HepG2 (cell line): ENCODE data around the gene SMARCB1. TPM values are rescaled to one million over a fixed set of nuclear protein-coding genes. Genes with fewer than 3 reads are reported as not detected.

ENCODE experiments used
- ARNT2 ChIP-seq: sonication (generic); formaldehyde crosslinking; IDR thresholded peaks from 2 replicates; pipeline ENCODE4 v1.8.0; 2022; ENCODE audit warnings: mild to moderate bottlenecking, low read depth, missing genetic modification reagents, moderate library complexity
- ATF7 ChIP-seq, 2 experiments: fragments of 450-650 bp in 1 of 2; sonication (generic) in 1 of 2; formaldehyde crosslinking in 1 of 2; IDR thresholded peaks; 2 replicates each; pipeline versions ENCODE4 v1.4.0 to v1.6.1; 2016 to 2020; ENCODE audit warnings: antibody characterized with exemption in 1 of 2, mild to moderate bottlenecking in 1 of 2, missing genetic modification reagents in 1 of 2
- CTCF ChIP-seq: sonication (generic); formaldehyde crosslinking; IDR thresholded peaks from 2 replicates; pipeline ENCODE4 v1.5.0; 2020; ENCODE audit warnings: mild to moderate bottlenecking, missing genetic modification reagents, moderate library complexity
- FOXJ3 ChIP-seq: sonication (generic); formaldehyde crosslinking; IDR thresholded peaks from 2 replicates; pipeline ENCODE4 v1.4.0; 2020; ENCODE audit warnings: missing genetic modification reagents, mild to moderate bottlenecking, borderline replicate concordance
- FOXP4 ChIP-seq: sonication (generic); formaldehyde crosslinking; IDR thresholded peaks from 2 replicates; pipeline ENCODE4 v1.4.0; 2020; ENCODE audit warnings: missing genetic modification reagents
- GLMP ChIP-seq: sonication (generic); formaldehyde crosslinking; IDR thresholded peaks from 2 replicates; pipeline ENCODE4 v1.9.0; 2021; ENCODE audit warnings: missing genetic modification reagents, mild to moderate bottlenecking, borderline replicate concordance
- HIVEP1 ChIP-seq: sonication (generic); formaldehyde crosslinking; IDR thresholded peaks from 2 replicates; pipeline ENCODE4 v1.4.0; 2020; ENCODE audit warnings: mild to moderate bottlenecking, missing genetic modification reagents
- IRX3 ChIP-seq: sonication (generic); formaldehyde crosslinking; IDR thresholded peaks from 2 replicates; pipeline ENCODE4 v1.8.1; 2023; ENCODE audit warnings: mild to moderate bottlenecking, low read depth, missing genetic modification reagents, borderline replicate concordance
- KLF6 ChIP-seq: IDR thresholded peaks from 2 replicates; pipeline ENCODE4 v1.8.0; 2016; ENCODE audit warnings: missing biosample characterization, missing genetic modification reagents
- MTERF4 ChIP-seq: sonication (generic); formaldehyde crosslinking; IDR thresholded peaks from 2 replicates; pipeline ENCODE4 v1.8.0; 2023; ENCODE audit warnings: mild to moderate bottlenecking, missing genetic modification reagents
- POLR2A ChIP-seq, 2 experiments: IDR thresholded peaks; 2 replicates each; pipeline ENCODE4 v1.6.1; 2011; ENCODE audit warnings: low read depth in 2 of 2, low read length in 2 of 2, mild to moderate bottlenecking in 1 of 2, moderate library complexity in 1 of 2; ENCODE audit not compliant: insufficient read depth in 1 of 2
- STAT5B ChIP-seq: sonication (generic); formaldehyde crosslinking; IDR thresholded peaks from 2 replicates; pipeline ENCODE4 v1.4.0; 2020; ENCODE audit warnings: missing genetic modification reagents
- THAP9 ChIP-seq: sonication (generic); formaldehyde crosslinking; IDR thresholded peaks from 2 replicates; pipeline ENCODE4; 2020; ENCODE audit warnings: missing genetic modification reagents, mild to moderate bottlenecking, borderline replicate concordance
- TP53 ChIP-seq: sonication (generic); formaldehyde crosslinking; conservative IDR thresholded peaks from 2 replicates; pipeline ENCODE4 v1.4.0; 2020; ENCODE audit warnings: missing genetic modification reagents
- ZKSCAN5 ChIP-seq: sonication (generic); formaldehyde crosslinking; IDR thresholded peaks from 2 replicates; pipeline ENCODE4 v1.5.1; 2020; ENCODE audit warnings: mild to moderate bottlenecking, missing genetic modification reagents
- ZNF747 ChIP-seq: sonication (generic); formaldehyde crosslinking; IDR thresholded peaks from 2 replicates; pipeline ENCODE4 v1.8.1; 2023; ENCODE audit warnings: missing genetic modification reagents, mild to moderate bottlenecking, borderline replicate concordance
- polyA plus RNA-seq, 8 experiments: library from polyadenylated mRNA; depleted of rRNA in 3 of 8; stranded (reverse) in 7 of 8; unstranded in 1 of 8; fragments of >200 nt; fragmentation: Illumina TruSeq in 4 of 8; extraction: Trizol in 4 of 8; gene quantifications; 2 replicates each; pipeline versions ENCODE4 v1.2.1 to v1.2.3, GENCODE V29; 2011 to 2016; ENCODE audit warnings: low read depth in 4 of 8, missing spikeins in 1 of 8, mixed read lengths in 1 of 8; ENCODE audit not compliant: insufficient read depth in 1 of 8
- total RNA-seq, 5 experiments: library from RNA; depleted of rRNA; stranded (reverse); fragments of >200 nt; fragmentation: Illumina TruSeq; extraction: Trizol; gene quantifications; 2 replicates each; pipeline ENCODE4 v1.2.3, GENCODE V29; 2016; ENCODE audit warnings: low read depth in 1 of 5

Gene SMARCB1
- total and polyA plus RNA-seq, 2 of the 13 experiments (the other 11 are each of a cell fraction or from before 2014, with no cell fraction given): 74.0 to 166 TPM

- 0 out of 2 replicates have a peak, but pooled peaks have one; percentile 18 for TF ChIP-seq THAP9 (CRISPR knock-in tag)
- TF ChIP-seq KLF6: no peak
- TF ChIP-seq ZKSCAN5 (CRISPR knock-in tag): no peak
- TF ChIP-seq ARNT2 (CRISPR knock-in tag): no peak
- TF ChIP-seq POLR2A (IDR thresholded peaks at IDR 0.05; ENCODE audit: insufficient read depth in 1 of 2, low read depth in 2 of 2, low read length in 2 of 2): no peak
- no peak for TF ChIP-seq MTERF4 (CRISPR knock-in tag)
- TF ChIP-seq ATF7 (IDR thresholded peaks at IDR 0.05): no peak
- no peak for TF ChIP-seq ATF7 (CRISPR knock-in tag; IDR thresholded peaks at IDR 0.05)
- no peak for TF ChIP-seq HIVEP1 (CRISPR knock-in tag)
- TF ChIP-seq IRX3 (CRISPR knock-in tag): no peak
- TF ChIP-seq ZNF747 (CRISPR knock-in tag): no peak
- TF ChIP-seq CTCF (CRISPR knock-in tag): peak; percentile 88
- no peak for TF ChIP-seq FOXP4 (CRISPR knock-in tag)
- no peak for TF ChIP-seq TP53 (CRISPR knock-in tag)
- no peak for TF ChIP-seq GLMP (CRISPR knock-in tag)
- TF ChIP-seq STAT5B: no peak
- TF ChIP-seq FOXJ3 (CRISPR knock-in tag): no peak
Observed at GRCh38 chr22:23862103-23862502, 75.3 kb downstream of the SMARCB1 start (continued).
